ENCODE data around the gene SPATA31C1.
"Not testable (repeated sequence)": the region's sequence is repeated elsewhere in the genome, so short reads cannot be mapped to it uniquely, and the experiment has no call there.

The SPATA31C1 gene

DNA sequence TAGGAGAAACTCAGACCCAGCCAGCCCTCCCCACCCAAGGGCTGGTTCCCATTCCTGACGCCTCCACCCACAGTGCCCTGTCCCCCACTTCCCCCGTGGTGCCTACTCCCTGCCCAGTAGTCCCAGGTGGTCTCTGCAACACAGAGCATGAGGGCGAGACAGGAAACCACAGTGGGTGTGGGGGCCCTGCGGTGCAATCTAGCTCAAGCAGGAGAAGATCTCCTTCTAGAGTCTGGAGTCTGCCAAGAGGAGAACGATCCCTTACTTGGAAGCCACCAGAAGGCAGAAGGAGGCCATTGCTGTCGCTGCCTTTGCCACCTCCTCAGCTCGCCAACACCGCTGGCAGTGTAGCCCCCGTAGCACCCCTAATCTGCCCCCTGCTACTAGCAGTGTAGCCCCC lies 20.2 kb downstream of the SPATA31C1 start:
- H3K36me3 ChIP-seq (ENCODE audit: control insufficient read depth, insufficient read depth, low read length); H3K27me3 ChIP-seq (ENCODE audit: control insufficient read depth, insufficient read depth, low read length); H3K4me3 ChIP-seq (ENCODE audit: low read length); H3K27ac ChIP-seq (ENCODE audit: low read length); H3K9me3 ChIP-seq (ENCODE audit: control insufficient read depth, insufficient read depth, low read length); H3K4me1 ChIP-seq (ENCODE audit: control insufficient read depth, insufficient read depth, low read length); DNase-seq (ENCODE audit: low read depth, low spot score): not testable (repeated sequence)
- no CpG with 5 or more reads among the region's 9 CpGs for WGBS (ENCODE audit: insufficient coverage, insufficient read length)

DNA sequence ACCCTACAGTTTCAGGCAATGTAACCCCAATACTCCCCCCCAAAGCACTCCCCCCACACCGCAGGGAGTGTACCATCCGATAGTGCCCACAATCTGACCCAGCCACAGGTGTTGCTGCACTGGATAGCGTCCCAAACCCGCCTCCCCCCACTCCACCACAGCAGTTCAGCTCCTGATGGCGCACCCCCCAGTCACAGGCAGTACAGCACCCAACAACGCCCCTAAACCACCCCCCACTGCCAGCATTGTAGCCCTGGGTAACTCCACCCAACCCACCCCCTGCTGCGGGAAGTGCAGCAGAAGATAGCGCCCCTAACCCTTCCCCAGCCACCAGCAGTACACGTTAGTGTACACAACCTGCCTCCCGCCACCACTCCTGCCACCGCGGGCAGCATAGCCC lies 20.6 kb downstream of the SPATA31C1 start:
- H3K4me1 ChIP-seq (ENCODE audit: control insufficient read depth, insufficient read depth, low read length); H3K36me3 ChIP-seq (ENCODE audit: control insufficient read depth, insufficient read depth, low read length): not testable (repeated sequence)
- WGBS (ENCODE audit: insufficient coverage, insufficient read length), result no CpG with 5 or more reads among the region's 12 CpGs

DNA sequence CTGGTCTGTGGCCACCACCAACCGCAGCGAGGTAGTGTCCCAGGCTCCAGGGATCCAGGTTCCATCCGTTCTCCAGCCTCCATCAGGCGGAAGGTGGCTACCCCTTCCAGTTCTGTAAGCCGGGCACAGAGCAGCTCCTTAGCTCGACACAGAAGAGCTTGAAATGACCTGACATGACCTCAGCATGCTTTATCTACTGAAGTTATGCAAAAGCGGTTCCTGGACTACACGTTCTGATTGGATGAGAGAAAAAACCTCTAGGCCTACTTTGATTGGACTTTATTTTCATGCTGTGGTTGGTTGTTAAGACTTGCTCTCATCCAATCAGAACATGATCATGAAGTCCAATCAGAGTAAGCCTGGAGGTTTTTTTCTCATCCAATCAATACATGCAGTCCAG lies 21.3 kb downstream of the SPATA31C1 start:
- not testable (repeated sequence) for H3K27me3 ChIP-seq (ENCODE audit: control insufficient read depth, insufficient read depth, low read length); H3K27ac ChIP-seq (ENCODE audit: low read length); H3K9me3 ChIP-seq (ENCODE audit: control insufficient read depth, insufficient read depth, low read length); H3K36me3 ChIP-seq (ENCODE audit: control insufficient read depth, insufficient read depth, low read length); H3K4me1 ChIP-seq (ENCODE audit: control insufficient read depth, insufficient read depth, low read length); DNase-seq (ENCODE audit: low read depth, low spot score); H3K4me3 ChIP-seq (ENCODE audit: low read length)
- no CpG with 5 or more reads among the region's 8 CpGs for WGBS (ENCODE audit: insufficient coverage, insufficient read length)

More for the DNA sequence above, 20.6 kb downstream of the SPATA31C1 start:
- DNase-seq (ENCODE audit: low read depth, low spot score); H3K4me3 ChIP-seq (ENCODE audit: low read length); H3K27ac ChIP-seq (ENCODE audit: low read length); H3K9me3 ChIP-seq (ENCODE audit: control insufficient read depth, insufficient read depth, low read length); H3K27me3 ChIP-seq (ENCODE audit: control insufficient read depth, insufficient read depth, low read length): not testable (repeated sequence)

DNA sequence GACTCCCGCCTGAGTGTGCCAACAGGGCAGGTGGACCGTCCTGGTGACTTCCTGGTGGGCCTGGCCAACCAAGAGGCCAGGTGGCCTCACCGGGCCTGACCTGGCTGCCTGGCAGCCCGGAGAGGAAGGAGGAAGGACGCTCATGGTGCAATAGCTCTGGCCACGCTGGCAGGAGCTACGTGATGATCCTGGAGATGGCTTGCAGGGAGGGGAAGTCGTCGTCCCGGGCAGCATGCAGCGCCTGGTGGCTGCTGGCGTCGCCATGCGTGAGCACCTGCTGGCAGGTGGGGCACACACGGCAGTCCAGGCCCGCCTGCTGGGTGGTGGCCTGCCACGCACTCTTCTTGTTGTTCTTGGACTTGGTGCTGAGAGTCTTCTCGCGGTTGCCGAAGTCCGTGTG lies 26.3 kb downstream of the SPATA31C1 start:
- WGBS (ENCODE audit: insufficient coverage, insufficient read length), result no CpG with 5 or more reads among the region's 21 CpGs
- no peaks in the 10 kb centered on the region for H3K36me3 ChIP-seq (ENCODE audit: control insufficient read depth, insufficient read depth, low read length)
- H3K4me1 ChIP-seq (ENCODE audit: control insufficient read depth, insufficient read depth, low read length), result no peaks in the 10 kb centered on the region
- no peaks in the 10 kb centered on the region for H3K9me3 ChIP-seq (ENCODE audit: control insufficient read depth, insufficient read depth, low read length)
- H3K27me3 ChIP-seq (ENCODE audit: control insufficient read depth, insufficient read depth, low read length), result no peaks in the 10 kb centered on the region
- H3K27ac ChIP-seq (ENCODE audit: low read length), result no peak overlapping the region
- no peak overlapping the region for H3K4me3 ChIP-seq (ENCODE audit: low read length)
- no peak for DNase-seq (ENCODE audit: low read depth, low spot score)

DNA sequence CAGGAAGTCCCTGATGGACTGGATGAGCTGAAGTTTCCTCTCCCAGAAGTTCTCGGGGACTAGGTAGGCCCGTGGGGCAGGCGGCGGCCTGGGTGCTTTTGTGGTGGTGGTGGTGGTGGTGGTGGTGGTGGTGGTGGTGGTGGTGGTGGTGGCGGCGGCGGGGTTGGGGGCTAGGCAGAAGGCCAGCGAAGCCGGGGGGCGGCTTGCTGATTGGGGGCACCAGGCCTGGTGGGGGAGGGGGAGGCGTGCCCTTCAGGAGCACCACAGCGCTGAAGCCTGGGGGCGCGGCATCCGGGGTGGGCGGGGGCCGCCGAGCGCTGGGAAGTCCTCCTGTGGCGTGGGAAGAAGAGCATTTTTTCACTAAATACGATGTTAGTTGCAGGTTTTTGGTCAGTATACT lies 26.9 kb downstream of the SPATA31C1 start:
- no CpG with 5 or more reads among the region's 21 CpGs for WGBS (ENCODE audit: insufficient coverage, insufficient read length)
- Histone ChIP-seq H3K36me3 (ENCODE audit: control insufficient read depth, insufficient read depth, low read length) (no peaks in the 10 kb centered on the region), H3K4me3 (ENCODE audit: low read length) (no peak overlapping the region), H3K4me1 (ENCODE audit: control insufficient read depth, insufficient read depth, low read length) (no peaks in the 10 kb centered on the region), H3K9me3 (ENCODE audit: control insufficient read depth, insufficient read depth, low read length) (no peaks in the 10 kb centered on the region), H3K27ac (ENCODE audit: low read length) (no peak overlapping the region), H3K27me3 (ENCODE audit: control insufficient read depth, insufficient read depth, low read length) (no peaks in the 10 kb centered on the region)
- no peak for DNase-seq (ENCODE audit: low read depth, low spot score)

DNA sequence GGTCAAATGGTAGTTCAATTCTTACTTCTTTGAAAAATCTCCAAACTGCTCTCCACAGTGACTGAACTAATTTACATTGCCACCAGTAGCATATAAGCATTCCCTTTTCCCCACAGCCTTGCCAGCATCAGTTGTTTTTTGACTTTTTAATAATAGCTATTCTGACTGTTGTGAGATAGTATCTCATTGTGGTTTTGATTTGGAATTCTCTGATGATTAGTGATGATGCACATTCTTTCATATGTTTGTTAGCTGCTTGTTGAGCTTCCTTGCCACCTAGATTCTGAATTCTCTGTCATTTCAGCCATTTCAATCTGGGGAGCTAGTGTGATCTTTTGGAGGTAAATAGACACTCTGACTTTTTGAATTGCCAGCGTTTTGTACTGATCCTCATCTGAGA lies 32.5 kb downstream of the SPATA31C1 start:
- Histone ChIP-seq H3K27me3 (ENCODE audit: control insufficient read depth, insufficient read depth, low read length) (no peaks in the 10 kb centered on the region), H3K9me3 (ENCODE audit: control insufficient read depth, insufficient read depth, low read length) (no peaks in the 10 kb centered on the region), H3K27ac (ENCODE audit: low read length) (no peak overlapping the region), H3K36me3 (ENCODE audit: control insufficient read depth, insufficient read depth, low read length) (no peaks in the 10 kb centered on the region), H3K4me3 (ENCODE audit: low read length) (no peak overlapping the region), H3K4me1 (ENCODE audit: control insufficient read depth, insufficient read depth, low read length) (no peaks in the 10 kb centered on the region)
- no peak for DNase-seq (ENCODE audit: low read depth, low spot score)
- no CpG with 5 or more reads among the region's 1 CpG for WGBS (ENCODE audit: insufficient coverage, insufficient read length)

DNA sequence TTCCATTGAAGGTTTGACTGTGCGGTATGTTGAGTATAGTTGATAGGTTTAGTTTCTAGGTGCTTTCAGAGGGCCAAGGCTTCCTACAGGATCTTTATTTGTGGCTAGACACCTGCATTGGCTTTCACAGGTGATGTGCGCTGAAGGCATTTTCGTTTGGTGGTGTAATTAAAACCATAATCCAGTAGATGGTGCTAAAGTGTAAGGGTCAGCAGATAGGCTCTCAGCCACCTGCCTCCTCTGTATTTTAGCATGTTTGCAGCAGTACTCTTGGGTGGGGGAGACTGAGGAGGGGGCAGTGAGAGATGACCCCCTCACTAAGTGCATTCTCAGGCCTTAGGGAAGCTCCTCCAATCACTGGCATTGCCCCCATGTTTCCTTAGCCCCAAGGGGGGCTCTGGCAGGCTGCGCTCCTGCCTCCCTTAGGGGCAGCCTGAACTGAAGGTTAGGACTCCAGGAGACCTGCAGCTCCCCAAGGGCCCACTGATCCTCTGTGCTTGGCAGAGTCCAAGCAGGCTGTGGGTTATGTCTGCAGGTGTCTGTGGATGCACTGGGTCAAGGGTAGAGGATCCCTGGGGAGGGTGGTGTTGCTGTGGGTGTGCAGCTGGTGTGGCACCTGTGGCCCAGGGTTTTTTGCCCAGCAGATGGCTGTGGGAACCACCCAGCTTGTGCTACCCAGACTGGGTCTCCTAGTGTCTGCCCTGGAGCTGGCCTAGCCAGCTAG lies 33.2 kb downstream of the SPATA31C1 start:
- DNase-seq (ENCODE audit: low read depth, low spot score), result peak; percentile 25
- Histone ChIP-seq H3K9me3 (ENCODE audit: control insufficient read depth, insufficient read depth, low read length) (no peaks in the 10 kb centered on the region), H3K27me3 (ENCODE audit: control insufficient read depth, insufficient read depth, low read length) (no peaks in the 10 kb centered on the region), H3K4me3 (ENCODE audit: low read length) (no peak overlapping the region), H3K4me1 (ENCODE audit: control insufficient read depth, insufficient read depth, low read length) (no peaks in the 10 kb centered on the region), H3K36me3 (ENCODE audit: control insufficient read depth, insufficient read depth, low read length) (no peaks in the 10 kb centered on the region), H3K27ac (ENCODE audit: low read length) (no peak overlapping the region)
- WGBS (ENCODE audit: insufficient coverage, insufficient read length), result no CpG with 5 or more reads among the region's 4 CpGs

DNA sequence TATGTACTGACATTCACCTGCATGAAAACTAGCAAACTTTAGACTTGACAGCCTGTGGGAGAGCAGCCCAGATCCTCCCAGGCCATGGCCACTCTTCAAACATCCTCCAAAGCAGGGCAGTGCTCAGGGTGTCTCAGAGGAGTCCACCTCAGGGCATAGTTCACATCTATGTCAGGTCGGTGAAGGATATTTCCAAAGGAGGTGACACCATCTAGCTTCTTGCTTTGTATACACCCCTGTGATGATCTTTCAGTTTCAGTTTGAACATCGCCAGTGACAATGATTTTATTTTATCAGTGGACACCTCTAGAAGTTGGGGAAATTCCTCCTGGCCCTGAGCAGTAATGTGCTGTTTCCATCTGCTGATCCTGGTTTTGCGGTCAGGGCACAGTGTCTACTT lies 36.5 kb downstream of the SPATA31C1 start:
- Histone ChIP-seq H3K9me3 (ENCODE audit: control insufficient read depth, insufficient read depth, low read length) (no peaks in the 10 kb centered on the region), H3K27me3 (ENCODE audit: control insufficient read depth, insufficient read depth, low read length) (no peaks in the 10 kb centered on the region), H3K36me3 (ENCODE audit: control insufficient read depth, insufficient read depth, low read length) (no peaks in the 10 kb centered on the region), H3K4me3 (ENCODE audit: low read length) (no peak overlapping the region), H3K4me1 (ENCODE audit: control insufficient read depth, insufficient read depth, low read length) (no peaks in the 10 kb centered on the region), H3K27ac (ENCODE audit: low read length) (no peak overlapping the region)
- DNase-seq (ENCODE audit: low read depth, low spot score), result no peak
- WGBS (ENCODE audit: insufficient coverage, insufficient read length), result no CpG with 5 or more reads among the region's 3 CpGs

DNA sequence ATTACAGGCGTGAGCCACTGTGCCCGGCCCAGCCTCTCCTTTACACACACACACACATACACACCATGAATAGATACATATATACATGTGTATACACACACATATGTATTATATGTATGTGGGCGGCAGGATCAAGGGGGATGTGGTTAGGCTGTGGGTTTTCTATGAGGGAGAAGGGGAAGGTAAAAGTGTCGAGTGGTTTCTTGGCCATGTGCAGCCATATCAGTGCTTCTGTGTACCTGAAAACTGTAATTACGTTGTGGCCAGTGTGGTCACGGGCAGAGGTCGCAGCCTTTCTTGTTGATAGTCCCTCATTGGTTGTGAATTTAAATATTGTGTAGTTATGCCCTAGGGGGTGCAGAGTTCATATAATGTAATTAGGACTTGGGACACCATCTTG lies 40.1 kb downstream of the SPATA31C1 start:
- H3K27me3 ChIP-seq (ENCODE audit: control insufficient read depth, insufficient read depth, low read length), result no peaks in the 10 kb centered on the region
- no CpG with 5 or more reads among the region's 7 CpGs for WGBS (ENCODE audit: insufficient coverage, insufficient read length)
- no peaks in the 10 kb centered on the region for H3K9me3 ChIP-seq (ENCODE audit: control insufficient read depth, insufficient read depth, low read length)
- H3K4me3 ChIP-seq (ENCODE audit: low read length), result no peak overlapping the region
- no peaks in the 10 kb centered on the region for H3K4me1 ChIP-seq (ENCODE audit: control insufficient read depth, insufficient read depth, low read length)
- no peaks in the 10 kb centered on the region for H3K36me3 ChIP-seq (ENCODE audit: control insufficient read depth, insufficient read depth, low read length)
- no peak overlapping the region for H3K27ac ChIP-seq (ENCODE audit: low read length)
- no peak for DNase-seq (ENCODE audit: low read depth, low spot score)

DNA sequence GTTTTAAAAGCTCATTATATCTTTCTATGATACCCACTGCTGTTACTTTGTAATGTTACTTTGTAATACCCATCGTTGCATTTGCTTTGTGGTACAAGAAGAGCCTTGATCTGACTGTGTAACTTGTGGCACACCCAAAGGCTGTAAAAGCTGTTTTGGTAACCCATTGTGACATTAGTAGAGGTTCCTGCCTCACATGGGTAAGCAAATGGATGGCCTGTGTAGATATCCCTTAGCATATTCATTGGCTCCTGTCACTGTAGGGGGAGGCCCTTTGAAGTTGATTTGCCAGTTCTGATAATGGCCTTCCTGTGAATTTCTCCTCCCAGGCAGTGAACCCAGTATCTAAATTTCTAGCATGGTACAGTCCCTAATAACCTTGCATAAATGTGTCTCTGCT lies 40.8 kb downstream of the SPATA31C1 start:
- no peaks in the 10 kb centered on the region for H3K36me3 ChIP-seq (ENCODE audit: control insufficient read depth, insufficient read depth, low read length)
- H3K4me1 ChIP-seq (ENCODE audit: control insufficient read depth, insufficient read depth, low read length), result no peaks in the 10 kb centered on the region
- no peak overlapping the region for H3K27ac ChIP-seq (ENCODE audit: low read length)
- H3K27me3 ChIP-seq (ENCODE audit: control insufficient read depth, insufficient read depth, low read length), result no peaks in the 10 kb centered on the region
- DNase-seq (ENCODE audit: low read depth, low spot score), result no peak
- no peak overlapping the region for H3K4me3 ChIP-seq (ENCODE audit: low read length)
- WGBS (ENCODE audit: insufficient coverage, insufficient read length), result no CpG with 5 or more reads among the region's 1 CpG
- no peaks in the 10 kb centered on the region for H3K9me3 ChIP-seq (ENCODE audit: control insufficient read depth, insufficient read depth, low read length)

DNA sequence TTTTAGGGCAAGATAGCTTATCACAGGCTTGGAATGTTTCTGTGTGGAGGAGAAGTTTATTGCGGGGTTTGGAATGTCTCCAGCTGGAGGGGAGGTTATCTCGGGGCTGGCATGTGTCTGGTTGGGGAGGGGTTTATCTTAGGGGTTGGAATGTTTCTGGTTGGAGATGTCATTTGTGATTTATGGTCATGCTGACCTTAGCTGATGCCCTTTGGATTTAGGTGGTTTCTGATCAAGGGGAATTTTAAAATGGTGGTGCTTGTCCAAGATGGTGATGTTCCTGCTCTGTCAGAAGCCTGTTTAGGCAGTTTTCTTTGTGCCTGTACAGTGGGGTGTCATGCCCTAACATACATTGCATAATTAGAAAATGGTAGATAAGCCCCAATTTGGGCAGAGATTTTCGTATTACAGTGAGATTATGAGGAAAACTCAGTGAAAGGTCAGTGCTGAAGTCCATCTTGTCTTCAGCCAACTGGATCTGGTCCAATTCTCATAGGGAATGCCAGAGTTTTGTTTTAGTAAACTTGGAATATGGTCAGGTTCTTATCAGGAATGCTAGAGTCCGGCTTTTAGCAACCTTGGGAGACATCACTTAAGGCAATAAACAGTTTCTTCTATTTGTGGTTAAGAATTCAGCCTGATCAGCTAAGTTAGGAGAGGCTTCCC lies 42.3 kb downstream of the SPATA31C1 start:
- no CpG with 5 or more reads among the region's 4 CpGs for WGBS (ENCODE audit: insufficient coverage, insufficient read length)
- H3K9me3 ChIP-seq (ENCODE audit: control insufficient read depth, insufficient read depth, low read length), result no peaks in the 10 kb centered on the region
- H3K4me3 ChIP-seq (ENCODE audit: low read length), result no peak overlapping the region
- H3K27ac ChIP-seq (ENCODE audit: low read length), result no peak overlapping the region
- H3K27me3 ChIP-seq (ENCODE audit: control insufficient read depth, insufficient read depth, low read length), result no peaks in the 10 kb centered on the region
- no peaks in the 10 kb centered on the region for H3K4me1 ChIP-seq (ENCODE audit: control insufficient read depth, insufficient read depth, low read length)
- no peaks in the 10 kb centered on the region for H3K36me3 ChIP-seq (ENCODE audit: control insufficient read depth, insufficient read depth, low read length)
- no peak for DNase-seq (ENCODE audit: low read depth, low spot score)

All from iPS DF 6.9 (cell line).